RWPE2 (cell line): ENCODE measurements around the gene FHIT.
"Not testable (repeated sequence)": the region's sequence is repeated elsewhere in the genome, so short reads cannot be mapped to it uniquely, and the experiment has no call there.

Experiments
- ATAC-seq: fragments of 200-7000 bp; cut with Tn5 transposase; 3 replicates; pipeline ENCODE4 v1.9.1; 2021; ENCODE audit warnings: low read depth
- DNase-seq: peaks from one replicate; pipeline ENCODE4 v3.0.0-alpha.2; 2020; ENCODE audit warnings: low spot score
- H3K27ac ChIP-seq: fragments of 450-650 bp; 2 replicates; pipeline ENCODE4 v1.5.1; 2017; ENCODE audit warnings: mild to moderate bottlenecking; ENCODE audit not compliant: poor library complexity, severe bottlenecking
- H3K27me3 ChIP-seq: fragments of 250-450 bp; sonication (Bioruptor Pico); 2 replicates; pipeline ENCODE4 v1.5.1; 2021; ENCODE audit warnings: mild to moderate bottlenecking, moderate library complexity; ENCODE audit not compliant: insufficient read depth, poor library complexity, severe bottlenecking
- H3K36me3 ChIP-seq: fragments of 250-450 bp; sonication (Bioruptor Pico); 2 replicates; pipeline ENCODE4 v1.5.1; 2020; ENCODE audit warnings: low read depth, mild to moderate bottlenecking, moderate library complexity
- H3K4me1 ChIP-seq: fragments of 250-450 bp; sonication (Bioruptor Pico); 2 replicates; pipeline ENCODE4 v1.5.1; 2021; ENCODE audit warnings: mild to moderate bottlenecking, moderate library complexity; ENCODE audit not compliant: insufficient read depth, poor library complexity, severe bottlenecking
- H3K4me3 ChIP-seq: fragments of 250-450 bp; sonication (Bioruptor Pico); 2 replicates; pipeline ENCODE4 v1.5.1; 2021; ENCODE audit warnings: mild to moderate bottlenecking, moderate library complexity; ENCODE audit not compliant: severe bottlenecking
- H3K9me3 ChIP-seq: fragments of 250-450 bp; sonication (Bioruptor Pico); 2 replicates; pipeline ENCODE4 v1.5.1; 2021; ENCODE audit warnings: mild to moderate bottlenecking, moderate library complexity; ENCODE audit not compliant: severe bottlenecking
- CTCF ChIP-seq: fragments of 450-650 bp; IDR thresholded peaks from one replicate; pipeline ENCODE4 v1.5.1; 2017; ENCODE audit warnings: mild to moderate bottlenecking, moderate library complexity; ENCODE audit not compliant: poor library complexity, severe bottlenecking

Gene FHIT

GRCh38 chr3:61074783-61075182 lies 176.5 kb downstream of the FHIT start:
- DNase-seq (no peak), ATAC-seq (no peak)
- Histone ChIP-seq H3K36me3 (no peaks in the 10 kb centered on the region), H3K27ac (no peak overlapping the region), H3K27me3 (no peaks in the 10 kb centered on the region), H3K4me3 (no peak overlapping the region), H3K9me3 (no peaks in the 10 kb centered on the region), H3K4me1 (no peaks in the 10 kb centered on the region)
- TF ChIP-seq CTCF: no peak

- no peaks in the 10 kb centered on the region for H3K36me3 ChIP-seq
Measured at GRCh38 chr3:61073566-61074165, 177.6 kb downstream of the FHIT start.

GRCh38 chr3:61068084-61068483 lies 183.2 kb downstream of the FHIT start:
- no peaks in the 10 kb centered on the region for H3K9me3 ChIP-seq
- DNase-seq (no peak), ATAC-seq (no peak)
- H3K4me1 ChIP-seq: no peaks in the 10 kb centered on the region
- H3K4me3 ChIP-seq: no peak overlapping the region
- TF ChIP-seq CTCF: no peak
- no peaks in the 10 kb centered on the region for H3K36me3 ChIP-seq
- H3K27ac ChIP-seq: no peak overlapping the region
- no peaks in the 10 kb centered on the region for H3K27me3 ChIP-seq

More at GRCh38 chr3:61073566-61074165, 177.6 kb downstream of the FHIT start:
- no peaks in the 10 kb centered on the region for H3K4me1 ChIP-seq
- no peak for TF ChIP-seq CTCF
- H3K27ac ChIP-seq: no peak overlapping the region
- DNase-seq: no peak
- H3K27me3 ChIP-seq: no peaks in the 10 kb centered on the region
- H3K9me3 ChIP-seq: no peaks in the 10 kb centered on the region
- no peak for ATAC-seq
- H3K4me3 ChIP-seq: no peak overlapping the region

GRCh38 chr3:61066800-61067199 lies 184.5 kb downstream of the FHIT start:
- Histone ChIP-seq H3K4me1 (no peaks in the 10 kb centered on the region), H3K36me3 (no peaks in the 10 kb centered on the region), H3K27me3 (no peaks in the 10 kb centered on the region), H3K9me3 (no peaks in the 10 kb centered on the region), H3K4me3 (no peak overlapping the region), H3K27ac (no peak overlapping the region)
- DNase-seq: no peak
- ATAC-seq: no peak
- no peak for TF ChIP-seq CTCF

- not testable (repeated sequence) for ATAC-seq, H3K9me3 ChIP-seq, H3K27me3 ChIP-seq, H3K36me3 ChIP-seq, H3K4me3 ChIP-seq, DNase-seq, H3K4me1 ChIP-seq, H3K27ac ChIP-seq
Measured at GRCh38 chr3:61066222-61066621, 185.0 kb downstream of the FHIT start.
